HepG2 (cell line): Measurements from ENCODE around the gene NTMT1. TPM values are rescaled to one million over a fixed set of nuclear protein-coding genes. Genes with fewer than 3 reads are reported as not detected.

ENCODE experiments used
- ATAC-seq: fragments of 200-7000 bp; cut with Tn5 transposase; 3 replicates; pipeline ENCODE4 v1.9.1; 2020; ENCODE audit warnings: mild to moderate bottlenecking, moderate library complexity
- BruUV-seq: library from RNA; stranded (reverse); fragments of 400-500 nt; replicated peaks from 2 replicates; lab custom pipeline; 2021; lab: Mats Ljungman, UMichigan
- CTCF ChIA-PET: fragments of 300-600 bp; formaldehyde crosslinking; extraction: SDS; loops from one replicate; lab custom pipeline; 2021; ENCODE audit warnings: low total read pairs, inconsistent platforms, low intra/inter-chr PET ratio; lab: Yijun Ruan, JAX
- POLR2A ChIA-PET: fragments of 350-600 bp; sonication (Branson Sonifier 250); formaldehyde crosslinking; loops from one replicate; lab custom pipeline; 2020; ENCODE audit warnings: antibody characterized with exemption, inconsistent platforms; lab: Yijun Ruan, JAX
- DNase-seq: peaks from one replicate; pipeline ENCODE4 v3.0.0-alpha.2; 2015; ENCODE audit warnings: low spot score
- FAIRE-seq: peaks from 3 replicates; lab custom pipeline; 2011; peaks lifted over from hg19 to GRCh38; lab: Jason Lieb, UNC
- H2AFZ ChIP-seq: one replicate; pipeline ENCODE4 v1.6.1; 2011; ENCODE audit warnings: low read length, inconsistent platforms
- H3K27ac ChIP-seq: fragments of 300-600 bp; 3 replicates; pipeline ENCODE4 v1.8.0; 2011; ENCODE audit warnings: mixed run types, mild to moderate bottlenecking, mixed read lengths, low read length, inconsistent platforms; ENCODE audit not compliant: insufficient read depth; ENCODE audit errors: extremely low read length
- H3K27me3 ChIP-seq, 2 experiments: fragments of 200-600 bp in 1 of 2; 2 replicates in 1 of 2; 3 replicates in 1 of 2; pipeline versions ENCODE4 v1.6.0 to v1.8.0; 2011; ENCODE audit warnings: low read length in 2 of 2, mild to moderate bottlenecking in 2 of 2, moderate library complexity in 2 of 2, inconsistent platforms in 1 of 2; ENCODE audit not compliant: insufficient read depth in 2 of 2, control insufficient read depth in 1 of 2
- H3K36me3 ChIP-seq, 2 experiments: fragments of 200-600 bp in 1 of 2; replicated peaks in 1 of 2; 2 replicates in 1 of 2; 3 replicates in 1 of 2; pipeline versions ENCODE4 v1.5.1 to v1.8.0; 2011; ENCODE audit warnings: low read length in 2 of 2, inconsistent platforms in 1 of 2; ENCODE audit not compliant: insufficient read depth in 2 of 2, control insufficient read depth in 1 of 2
- H3K4me1 ChIP-seq: 2 replicates; pipeline ENCODE4 v1.5.1; 2012; ENCODE audit warnings: low read length, inconsistent platforms; ENCODE audit not compliant: insufficient read depth
- H3K4me2 ChIP-seq: 2 replicates; pipeline ENCODE4 v1.6.0; 2011; ENCODE audit warnings: low read depth, low read length, inconsistent platforms
- H3K4me3 ChIP-seq, 3 experiments: fragments of 200-600 bp in 1 of 3; sonication (generic), shearing (Covaris generic) in 1 of 3; replicated peaks in 1 of 3; 2 replicates each; pipeline ENCODE4 v1.5.1; 2011 to 2016; ENCODE audit warnings: low read length in 3 of 3, inconsistent platforms in 2 of 3, low read depth in 2 of 3, mild to moderate bottlenecking in 2 of 3, control low read depth in 1 of 3, mixed read lengths in 1 of 3; ENCODE audit not compliant: insufficient read depth in 1 of 3
- H3K79me2 ChIP-seq: one replicate; pipeline ENCODE4 v1.6.1; 2011; ENCODE audit warnings: low read length, inconsistent platforms; ENCODE audit not compliant: insufficient read depth
- H3K9ac ChIP-seq: 2 replicates; pipeline ENCODE4 v1.6.0; 2011; ENCODE audit warnings: mild to moderate bottlenecking, low read depth, low read length, inconsistent platforms; ENCODE audit not compliant: insufficient read depth
- H3K9me3 ChIP-seq: 2 replicates; pipeline ENCODE4 v1.5.1; 2012; ENCODE audit warnings: mild to moderate bottlenecking, low read length
- H4K20me1 ChIP-seq: 2 replicates; pipeline ENCODE4 v1.6.0; 2011; ENCODE audit warnings: inconsistent platforms, mild to moderate bottlenecking, low read length, moderate library complexity; ENCODE audit not compliant: insufficient read depth
- POLR2G ChIP-seq: fragments of 200-400 bp; formaldehyde crosslinking; IDR thresholded peaks from 2 replicates; pipeline ENCODE4 v1.6.1; 2018; ENCODE audit warnings: mild to moderate bottlenecking, low read depth, low read length, moderate library complexity
- SNAPC4 ChIP-seq: sonication (generic); formaldehyde crosslinking; IDR thresholded peaks from 2 replicates; pipeline ENCODE4 v1.4.0; 2020; ENCODE audit warnings: mild to moderate bottlenecking, missing genetic modification reagents
- WIZ ChIP-seq: sonication (generic); formaldehyde crosslinking; IDR thresholded peaks from 2 replicates; pipeline ENCODE4 v1.5.1; 2020; ENCODE audit warnings: mild to moderate bottlenecking, missing genetic modification reagents
- ZBTB8A ChIP-seq: sonication (generic); formaldehyde crosslinking; IDR thresholded peaks from 2 replicates; pipeline ENCODE4 v1.4.0; 2020; ENCODE audit warnings: mild to moderate bottlenecking, low read depth, missing genetic modification reagents, borderline replicate concordance
- ZNF768 ChIP-seq: sonication (generic); formaldehyde crosslinking; IDR thresholded peaks from 2 replicates; pipeline ENCODE4 v1.4.0; 2020; ENCODE audit warnings: missing genetic modification reagents
- WGBS: methylation state at CpG from one replicate; pipeline ENCODE4 v1.1.6; 2017; ENCODE audit warnings: low lambda C conversion rate; 5-methylcytosine and 5-hydroxymethylcytosine counted together
- in situ Hi-C: cut with HindIII; loops from 2 replicates; pipeline ENCODE4 v1.10.0; 2017; ENCODE audit warnings: low pct_unique_long_range_greater_than_20kb; ENCODE audit not compliant: extremely low pct_ligation_motif_present
- intact Hi-C: fragments of 100-400 bp; cut with micrococcal nuclease; formaldehyde crosslinking; loops from one replicate; pipeline ENCODE4 v1.10.0; 2022; ENCODE audit not compliant: unreplicated experiment
- polyA plus RNA-seq, 8 experiments: library from polyadenylated mRNA; depleted of rRNA in 3 of 8; stranded (reverse) in 7 of 8; unstranded in 1 of 8; fragments of >200 nt; fragmentation: Illumina TruSeq in 4 of 8; extraction: Trizol in 4 of 8; gene quantifications; 2 replicates each; pipeline versions ENCODE4 v1.2.1 to v1.2.3, GENCODE V29; 2011 to 2016; ENCODE audit warnings: low read depth in 4 of 8, missing spikeins in 1 of 8, mixed read lengths in 1 of 8; ENCODE audit not compliant: insufficient read depth in 1 of 8
- total RNA-seq, 5 experiments: library from RNA; depleted of rRNA; stranded (reverse); fragments of >200 nt; fragmentation: Illumina TruSeq; extraction: Trizol; gene quantifications; 2 replicates each; pipeline ENCODE4 v1.2.3, GENCODE V29; 2016; ENCODE audit warnings: low read depth in 1 of 5

The NTMT1 gene
- total and polyA plus RNA-seq, 2 of the 13 experiments (the other 11 are each of a cell fraction or from before 2014, with no cell fraction given), result 49.1 to 53.8 TPM

GRCh38 chr9:129644902-129645301, 18.9 kb downstream of the NTMT1 start (continued):
- no peak for TF ChIP-seq WIZ
- no peak for TF ChIP-seq SNAPC4 (CRISPR knock-in tag)
- TF ChIP-seq ZBTB8A, result no peak
- TF ChIP-seq, all 625 proteins: peak for 2

GRCh38 chr9:129646252-129646651, 20.3 kb downstream of the NTMT1 start:
- H3K4me1 ChIP-seq, result peaks cover 20% of the 10 kb centered on the region
- in situ Hi-C loops, result loop anchor here (10.0 kb wide), 1 partner anchor 139 kb away; no protein-coding TSS in a partner anchor
- H2AFZ ChIP-seq, result no peak overlapping the region
- peaks cover 10 to 46% of the 10 kb centered on the region in 2 experiments for H3K27me3 ChIP-seq
- peaks cover 5% of the 10 kb centered on the region; the same call in 1 of the 2 replicates for H4K20me1 ChIP-seq
- CTCF ChIA-PET, result no interaction called here
- DNase-seq (no peak), ATAC-seq (no peak), FAIRE-seq (no peak)
- H3K9ac ChIP-seq, result no peak overlapping the region
- no peaks in the 10 kb centered on the region for H3K36me3 ChIP-seq
- WGBS, result 74% methylated on average over 2 of the region's 12 CpGs
- TF ChIP-seq ZNF768 (CRISPR knock-in tag) (peak; percentile 60; the same call in 1 of the 2 replicates), POLR2G (no peak)
- H3K4me3 ChIP-seq, result no peak overlapping the region
- no peak overlapping the region for H3K4me2 ChIP-seq
- H3K27ac ChIP-seq, result no peak overlapping the region
- BruUV-seq, result no TSS peak
- intact Hi-C loops, result no loop called here
- POLR2A ChIA-PET, result no interaction called here
- H3K79me2 ChIP-seq, result peaks cover 4% of the 10 kb centered on the region
- no peaks in the 10 kb centered on the region for H3K9me3 ChIP-seq
